K562 (cell line): ENCODE measurements around the gene ZNF292. TPM values are rescaled to one million over a fixed set of nuclear protein-coding genes. Genes with fewer than 3 reads are reported as not detected.

Experiments
- ATAC-seq: fragments of 200-7000 bp; cut with Tn5 transposase; 3 replicates; pipeline ENCODE4 v1.9.1; 2020; ENCODE audit warnings: moderate library complexity
- BruUV-seq: library from RNA; stranded (reverse); fragments of 400-500 nt; replicated peaks from 2 replicates; lab custom pipeline; 2021; lab: Mats Ljungman, UMichigan
- CTCF ChIA-PET: fragments of 300-600 bp; formaldehyde crosslinking; extraction: SDS; loops from one replicate; lab custom pipeline; 2021; ENCODE audit warnings: low intra/inter-chr PET ratio; lab: Yijun Ruan, JAX
- POLR2A ChIA-PET: fragments of 300-600, 350-650 bp; sonication (Branson Sonifier 250); formaldehyde crosslinking; extraction: SDS; loops from one replicate; lab custom pipeline; 2021; ENCODE audit warnings: antibody characterized with exemption, inconsistent platforms; lab: Yijun Ruan, JAX
- DNase-seq, 4 experiments: peaks; one replicate each; pipeline versions ENCODE4 v3.0.0 to v3.0.0-alpha.2; 2011 to 2018; ENCODE audit warnings: low spot score in 3 of 4, mixed read lengths in 3 of 4; ENCODE audit errors: extremely low read depth in 1 of 4
- FAIRE-seq: peaks from 2 replicates; lab custom pipeline; 2011; peaks lifted over from hg19 to GRCh38; lab: Jason Lieb, UNC
- H2AFZ ChIP-seq: 2 replicates; pipeline ENCODE4 v1.6.0; 2011; ENCODE audit warnings: low read depth, low read length, control low read depth, inconsistent platforms
- H3K27ac ChIP-seq: fragments of 200-600 bp; 3 replicates; pipeline ENCODE4 v1.8.0; 2011; ENCODE audit warnings: low read depth, mild to moderate bottlenecking, control low read depth, inconsistent platforms, low read length, moderate library complexity, mixed read lengths; ENCODE audit errors: extremely low read depth
- H3K27me3 ChIP-seq, 2 experiments: fragments of 300-600 bp in 1 of 2; 2 replicates in 1 of 2; 3 replicates in 1 of 2; pipeline versions ENCODE4 v1.6.0 to v1.8.0; 2011; ENCODE audit warnings: inconsistent platforms in 2 of 2, low read length in 2 of 2, mild to moderate bottlenecking in 1 of 2, mixed read lengths in 1 of 2, moderate library complexity in 1 of 2; ENCODE audit not compliant: control insufficient read depth in 2 of 2, insufficient read depth in 2 of 2
- H3K36me3 ChIP-seq: fragments of 300-600 bp; 3 replicates; pipeline ENCODE4 v1.8.0; 2011; ENCODE audit warnings: mild to moderate bottlenecking, low read length, inconsistent platforms; ENCODE audit not compliant: control insufficient read depth, insufficient read depth
- H3K4me1 ChIP-seq, 2 experiments: fragments of 200-600 bp in 1 of 2; replicated peaks in 1 of 2; 2 replicates in 1 of 2; 3 replicates in 1 of 2; pipeline versions ENCODE4 v1.5.1 to v1.8.0; 2011; ENCODE audit warnings: inconsistent platforms in 2 of 2, low read length in 2 of 2, mild to moderate bottlenecking in 1 of 2, mixed read lengths in 1 of 2, moderate library complexity in 1 of 2; ENCODE audit not compliant: control insufficient read depth in 2 of 2, insufficient read depth in 2 of 2
- H3K4me2 ChIP-seq: 2 replicates; pipeline ENCODE4 v1.6.1; 2011; ENCODE audit warnings: low read length, control low read depth, inconsistent platforms, mixed read lengths; ENCODE audit not compliant: insufficient read depth
- H3K4me3 ChIP-seq: fragments of 200-600 bp; sonication (generic), shearing (Covaris generic); 2 replicates; pipeline ENCODE4 v1.5.1; 2016; ENCODE audit warnings: control low read depth, inconsistent platforms
- H3K79me2 ChIP-seq: fragments of 200-600 bp; 3 replicates; pipeline ENCODE4 v1.8.0; 2011; ENCODE audit warnings: low read length, inconsistent platforms; ENCODE audit not compliant: control insufficient read depth, insufficient read depth
- H3K9ac ChIP-seq, 2 experiments: 2 replicates each; pipeline versions ENCODE4 v1.6.0 to v1.6.1; 2011; ENCODE audit warnings: low read depth in 2 of 2, low read length in 2 of 2, control low read depth in 1 of 2, inconsistent platforms in 1 of 2, mild to moderate bottlenecking in 1 of 2, mixed read lengths in 1 of 2; ENCODE audit not compliant: insufficient read depth in 1 of 2
- H3K9me1 ChIP-seq: one replicate; pipeline ENCODE4 v1.6.0; 2011; ENCODE audit warnings: inconsistent platforms, mild to moderate bottlenecking, low read length, moderate library complexity; ENCODE audit not compliant: control insufficient read depth, insufficient read depth
- H3K9me3 ChIP-seq: replicated peaks from 2 replicates; pipeline ENCODE4 v1.5.1; 2011; ENCODE audit warnings: low read depth, low read length, inconsistent platforms; ENCODE audit not compliant: control insufficient read depth, insufficient read depth
- H4K20me1 ChIP-seq: replicated peaks from 2 replicates; pipeline ENCODE4 v1.6.1; 2011; ENCODE audit warnings: low read length, inconsistent platforms, mixed read lengths; ENCODE audit not compliant: control insufficient read depth, insufficient read depth
- E2F8 ChIP-seq: fragments of 450-650 bp; IDR thresholded peaks from 2 replicates; pipeline ENCODE4 v1.7.1; 2018; ENCODE audit warnings: mild to moderate bottlenecking, low read depth; ENCODE audit not compliant: partially characterized antibody
- SMC3 ChIP-seq: conservative IDR thresholded peaks from 2 replicates; pipeline ENCODE4 v1.6.1; 2011; ENCODE audit warnings: low read depth, low read length, improper control_type of control experiment; ENCODE audit not compliant: insufficient read depth
- SPI1 ChIP-seq: IDR thresholded peaks from 2 replicates; pipeline ENCODE4 v1.6.1; 2011; ENCODE audit warnings: low read depth, low read length, control low read depth, borderline replicate concordance
- TCF7L2 ChIP-seq: fragments of 150-350 bp; IDR thresholded peaks from 2 replicates; pipeline ENCODE4 v1.6.1; 2016; ENCODE audit warnings: low read depth, mild to moderate bottlenecking, low read length, moderate library complexity
- ZNF324 ChIP-seq: fragments of 250-450 bp; sonication (Bioruptor Pico); IDR thresholded peaks from 2 replicates; pipeline ENCODE4 v1.4.0; 2020; ENCODE audit warnings: mild to moderate bottlenecking
- WGBS: fragments of 100-300 bp; shearing (Covaris generic); methylation state at CpG from one replicate; pipeline ENCODE4 v1.1.6; 2016; ENCODE audit warnings: low coverage, mixed read lengths; ENCODE audit not compliant: insufficient coverage; ENCODE audit errors: missing lambda C conversion rate; 5-methylcytosine and 5-hydroxymethylcytosine counted together
- in situ Hi-C: fragments of 300-500 bp; cut with MboI; formaldehyde crosslinking; loops from 4 replicates; pipeline ENCODE4 v1.15.0; 2018; ENCODE audit warnings: inconsistent platforms, mixed read lengths
- intact Hi-C: fragments of 100-400 bp; cut with micrococcal nuclease; formaldehyde crosslinking; loops from 2 replicates; pipeline ENCODE4 v1.14.2; 2022
- polyA plus RNA-seq, 8 experiments: library from polyadenylated mRNA; depleted of rRNA in 4 of 8; stranded (reverse) in 5 of 8; unstranded in 3 of 8; fragments of >200 nt; fragmentation: Nextera tagmentation in 2 of 8; fragmentation: Illumina TruSeq in 1 of 8; extraction: Ambion mirVana in 2 of 8; extraction: Trizol in 1 of 8; gene quantifications; 2 replicates each; pipeline versions ENCODE4 v1.2.1 to v1.2.3, GENCODE V29; 2011 to 2014; ENCODE audit warnings: inconsistent platforms in 1 of 8, missing spikeins in 1 of 8
- total RNA-seq, 7 experiments: library from RNA; depleted of rRNA in 6 of 7; stranded (reverse); fragments of >200 nt in 6 of 7; fragmentation: Illumina TruSeq in 2 of 7; extraction: Trizol in 2 of 7; gene quantifications; 2 replicates each; pipeline versions ENCODE4 v1.2.1 to v1.2.3, GENCODE V29; 2011 to 2021; ENCODE audit warnings: low replicate concordance in 1 of 7
- TF ChIP-seq, protein P1 (sequence below): sonication (generic); formaldehyde crosslinking; IDR thresholded peaks from 2 replicates; pipeline ENCODE4 v1.8.0; 2023; ENCODE audit warnings: mild to moderate bottlenecking, missing genetic modification reagents

The ZNF292 gene
- total and polyA plus RNA-seq, 9 of the 15 experiments (the other 6 are each of a cell fraction or from before 2014, with no cell fraction given), result 4.4 to 17.1 (median 12.8) TPM

GRCh38 chr6:87105823-87106222, 49.5 kb upstream of the ZNF292 start (continued):
- TF ChIP-seq E2F8 (no peak), TCF7L2 (no peak), ZNF324 (CRISPR knock-in tag) (no peak)
- TF ChIP-seq, protein P1, sequence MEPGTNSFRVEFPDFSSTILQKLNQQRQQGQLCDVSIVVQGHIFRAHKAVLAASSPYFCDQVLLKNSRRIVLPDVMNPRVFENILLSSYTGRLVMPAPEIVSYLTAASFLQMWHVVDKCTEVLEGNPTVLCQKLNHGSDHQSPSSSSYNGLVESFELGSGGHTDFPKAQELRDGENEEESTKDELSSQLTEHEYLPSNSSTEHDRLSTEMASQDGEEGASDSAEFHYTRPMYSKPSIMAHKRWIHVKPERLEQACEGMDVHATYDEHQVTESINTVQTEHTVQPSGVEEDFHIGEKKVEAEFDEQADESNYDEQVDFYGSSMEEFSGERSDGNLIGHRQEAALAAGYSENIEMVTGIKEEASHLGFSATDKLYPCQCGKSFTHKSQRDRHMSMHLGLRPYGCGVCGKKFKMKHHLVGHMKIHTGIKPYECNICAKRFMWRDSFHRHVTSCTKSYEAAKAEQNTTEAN (CRISPR knock-in tag), result no peak

DNA sequence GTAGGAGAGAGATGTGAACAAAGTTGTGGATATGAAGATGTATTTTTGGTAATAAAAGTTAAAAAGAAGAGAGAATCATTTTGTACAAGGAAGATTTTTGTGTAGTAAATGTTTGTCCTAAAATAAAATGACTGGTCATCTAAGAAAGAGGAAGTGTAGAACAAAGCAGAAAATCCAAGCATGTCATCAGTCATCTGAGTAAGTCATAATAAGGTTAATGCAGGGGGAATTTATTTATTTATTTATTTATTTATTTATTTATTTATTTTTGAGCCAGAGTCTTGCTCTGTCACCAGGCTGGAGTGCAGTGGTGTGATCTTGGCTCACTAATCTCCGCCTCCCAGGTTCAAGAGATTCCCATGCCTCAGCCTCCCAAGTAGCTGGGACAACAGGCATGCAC, 44.7 kb upstream of the ZNF292 start:
- FAIRE-seq, result no peak
- Histone ChIP-seq H3K4me3 (no peak overlapping the region), H3K9me3 (no peaks in the 10 kb centered on the region), H3K79me2 (no peaks in the 10 kb centered on the region), H3K27ac (no peak overlapping the region), H2AFZ (no peak overlapping the region), H3K27me3 (peaks cover 0 to 5% of the 10 kb centered on the region in 2 experiments; a peak in 2 of 5 replicates), H3K36me3 (no peaks in the 10 kb centered on the region), H3K4me1 (no peaks in the 10 kb centered on the region), H3K9me1 (no peaks in the 10 kb centered on the region), H3K9ac (no peak overlapping the region), H3K4me2 (no peak overlapping the region), H4K20me1 (no peaks in the 10 kb centered on the region)
- WGBS, result 0% methylated on average over 1 of the region's 1 CpG
- ATAC-seq, result no peak
- CTCF ChIA-PET, result no interaction called here
- no TSS peak for BruUV-seq
- in situ Hi-C loops, result no loop called here
- no peak for DNase-seq
- TF ChIP-seq SPI1, result peak; percentile 85
- no peak for TF ChIP-seq SMC3
- POLR2A ChIA-PET, result no interaction called here
- intact Hi-C loops, result no loop called here
